Measurements from ENCODE around the gene CTAGE4. TPM values are rescaled to one million over a fixed set of nuclear protein-coding genes. Genes with fewer than 3 reads are reported as not detected.
"Not testable (repeated sequence)": the region's sequence is repeated elsewhere in the genome, so short reads cannot be mapped to it uniquely, and the experiment has no call there.

CTAGE4 gene
- total RNA-seq, 1 donor from 2014 or later = 0.47 TPM

DNA sequence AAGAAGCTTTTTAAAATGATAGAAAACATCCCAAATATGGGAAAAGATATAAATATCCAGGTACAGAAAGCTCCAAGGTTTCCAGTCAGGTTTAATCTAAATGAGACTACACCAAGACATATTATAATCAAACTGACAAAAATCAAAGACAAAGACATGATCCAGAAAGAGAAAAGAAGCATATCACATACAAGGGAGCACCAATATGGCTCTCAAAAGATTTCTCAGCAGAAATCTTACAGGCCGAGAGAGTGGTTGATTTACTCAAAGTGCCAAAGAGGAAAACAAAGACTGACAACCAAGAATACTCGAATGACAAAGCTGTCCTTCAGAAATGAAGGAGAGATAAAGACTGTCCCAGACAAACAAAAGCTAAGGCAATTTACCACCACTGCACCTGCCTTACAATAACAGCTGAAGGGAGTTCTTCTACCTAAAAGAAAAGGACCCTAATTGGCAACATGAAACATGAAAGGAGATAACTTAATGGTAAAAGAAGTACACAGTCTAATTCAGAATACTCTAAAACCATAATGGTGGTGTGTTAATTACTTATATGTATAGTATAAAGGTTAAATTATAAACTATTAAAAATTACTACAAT, 34.9 kb upstream of the CTAGE4 start:
- TF ChIP-seq, protein P1, sequence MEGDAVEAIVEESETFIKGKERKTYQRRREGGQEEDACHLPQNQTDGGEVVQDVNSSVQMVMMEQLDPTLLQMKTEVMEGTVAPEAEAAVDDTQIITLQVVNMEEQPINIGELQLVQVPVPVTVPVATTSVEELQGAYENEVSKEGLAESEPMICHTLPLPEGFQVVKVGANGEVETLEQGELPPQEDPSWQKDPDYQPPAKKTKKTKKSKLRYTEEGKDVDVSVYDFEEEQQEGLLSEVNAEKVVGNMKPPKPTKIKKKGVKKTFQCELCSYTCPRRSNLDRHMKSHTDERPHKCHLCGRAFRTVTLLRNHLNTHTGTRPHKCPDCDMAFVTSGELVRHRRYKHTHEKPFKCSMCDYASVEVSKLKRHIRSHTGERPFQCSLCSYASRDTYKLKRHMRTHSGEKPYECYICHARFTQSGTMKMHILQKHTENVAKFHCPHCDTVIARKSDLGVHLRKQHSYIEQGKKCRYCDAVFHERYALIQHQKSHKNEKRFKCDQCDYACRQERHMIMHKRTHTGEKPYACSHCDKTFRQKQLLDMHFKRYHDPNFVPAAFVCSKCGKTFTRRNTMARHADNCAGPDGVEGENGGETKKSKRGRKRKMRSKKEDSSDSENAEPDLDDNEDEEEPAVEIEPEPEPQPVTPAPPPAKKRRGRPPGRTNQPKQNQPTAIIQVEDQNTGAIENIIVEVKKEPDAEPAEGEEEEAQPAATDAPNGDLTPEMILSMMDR (IDR thresholded peaks at IDR 0.05) = no peak
- H3K36me3 Mint-ChIP-seq (ENCODE audit: low read depth) = peaks cover 6% of the 10 kb centered on the region
- H3K4me1 Mint-ChIP-seq (ENCODE audit: low read depth) = no peaks in the 10 kb centered on the region
- peaks cover 8% of the 10 kb centered on the region for H3K27me3 Mint-ChIP-seq (ENCODE audit: low read depth)
- no peak overlapping the region for H3K4me3 Mint-ChIP-seq (ENCODE audit: unreplicated experiment)
- H3K27ac Mint-ChIP-seq (ENCODE audit: unreplicated experiment) = no peak overlapping the region
- DNase-seq (ENCODE audit: low spot score) = no peak
- peaks cover 41% of the 10 kb centered on the region for H3K9me3 Mint-ChIP-seq (ENCODE audit: low read depth)

DNA sequence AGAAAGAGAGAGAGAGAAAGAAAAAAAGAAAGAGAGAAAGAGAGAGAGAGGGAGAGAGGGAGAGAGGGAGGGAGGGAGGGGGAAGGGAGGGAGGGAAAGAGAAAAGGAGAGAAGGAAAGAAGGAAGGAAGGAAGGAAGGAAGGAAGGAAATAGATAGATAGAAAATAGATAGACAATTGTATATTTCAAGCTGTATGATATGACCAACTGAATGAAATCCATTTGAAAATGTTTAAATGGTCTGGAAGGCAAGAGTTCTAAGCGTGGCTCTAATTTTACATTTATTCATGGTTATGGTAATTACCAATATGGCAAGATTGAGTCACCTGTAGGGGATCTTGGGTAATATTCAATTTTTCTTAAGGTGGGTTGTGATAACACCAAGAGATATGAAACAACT, 24.4 kb upstream of the CTAGE4 start:
- no peak overlapping the region for H3K4me3 Mint-ChIP-seq (ENCODE audit: unreplicated experiment)
- TF ChIP-seq, protein P1 (IDR thresholded peaks at IDR 0.05) = no peak
- H3K9me3 Mint-ChIP-seq (ENCODE audit: low read depth) = no peaks in the 10 kb centered on the region
- no peak overlapping the region for H3K27ac Mint-ChIP-seq (ENCODE audit: unreplicated experiment)
- no peaks in the 10 kb centered on the region for H3K36me3 Mint-ChIP-seq (ENCODE audit: low read depth)
- no peak for DNase-seq (ENCODE audit: low spot score)
- peaks cover 23% of the 10 kb centered on the region for H3K27me3 Mint-ChIP-seq (ENCODE audit: low read depth)
- no peaks in the 10 kb centered on the region for H3K4me1 Mint-ChIP-seq (ENCODE audit: low read depth)

DNA sequence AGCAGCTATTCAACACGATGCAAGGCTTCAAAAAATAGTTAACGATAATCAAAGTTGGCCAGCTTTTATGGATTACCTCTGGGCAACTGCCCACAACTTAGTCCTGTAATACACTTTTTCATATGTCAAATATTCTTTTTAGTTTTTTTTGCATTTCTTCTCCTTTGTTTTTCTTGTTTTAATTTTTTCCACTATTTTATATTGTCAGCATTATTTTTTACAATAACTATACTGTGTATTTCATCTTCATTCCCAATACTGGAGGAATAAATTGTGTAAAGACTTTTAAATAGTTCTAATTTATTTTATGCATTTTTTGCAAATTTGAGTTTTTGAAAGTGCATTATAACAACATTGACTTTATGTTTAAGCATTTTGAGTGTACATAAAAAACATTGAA, 18.5 kb upstream of the CTAGE4 start:
- no peak overlapping the region for H3K4me3 Mint-ChIP-seq (ENCODE audit: unreplicated experiment)
- no peaks in the 10 kb centered on the region for H3K36me3 Mint-ChIP-seq (ENCODE audit: low read depth)
- no peak for DNase-seq (ENCODE audit: low spot score)
- peaks cover 18% of the 10 kb centered on the region for H3K27me3 Mint-ChIP-seq (ENCODE audit: low read depth)
- H3K9me3 Mint-ChIP-seq (ENCODE audit: low read depth) = peaks cover 2% of the 10 kb centered on the region
- H3K4me1 Mint-ChIP-seq (ENCODE audit: low read depth) = no peaks in the 10 kb centered on the region
- TF ChIP-seq, protein P1 (IDR thresholded peaks at IDR 0.05) = no peak
- no peak overlapping the region for H3K27ac Mint-ChIP-seq (ENCODE audit: unreplicated experiment)

GRCh38 chr7:144171594-144172350, 11.5 kb upstream of the CTAGE4 start:
- not testable (repeated sequence) for H3K27ac Mint-ChIP-seq (ENCODE audit: unreplicated experiment); H3K4me1 Mint-ChIP-seq (ENCODE audit: low read depth); H3K36me3 Mint-ChIP-seq (ENCODE audit: low read depth); H3K9me3 Mint-ChIP-seq (ENCODE audit: low read depth); H3K4me3 Mint-ChIP-seq (ENCODE audit: unreplicated experiment); DNase-seq (ENCODE audit: low spot score)
- H3K27me3 Mint-ChIP-seq (ENCODE audit: low read depth) = peaks cover 15% of the 10 kb centered on the region

GRCh38 chr7:144174613-144175012, 8.7 kb upstream of the CTAGE4 start:
- Mint-ChIP-seq H3K9me3 (ENCODE audit: low read depth) (peaks cover 4% of the 10 kb centered on the region), H3K4me3 (ENCODE audit: unreplicated experiment) (no peak overlapping the region), H3K36me3 (ENCODE audit: low read depth) (no peaks in the 10 kb centered on the region), H3K4me1 (ENCODE audit: low read depth) (no peaks in the 10 kb centered on the region), H3K27ac (ENCODE audit: unreplicated experiment) (no peak overlapping the region), H3K27me3 (ENCODE audit: low read depth) (peaks cover 16% of the 10 kb centered on the region)
- no peak for DNase-seq (ENCODE audit: low spot score)
- TF ChIP-seq, protein P1 (IDR thresholded peaks at IDR 0.05) = no peak
